ENCODE data around the gene HELZ2.

DNA sequence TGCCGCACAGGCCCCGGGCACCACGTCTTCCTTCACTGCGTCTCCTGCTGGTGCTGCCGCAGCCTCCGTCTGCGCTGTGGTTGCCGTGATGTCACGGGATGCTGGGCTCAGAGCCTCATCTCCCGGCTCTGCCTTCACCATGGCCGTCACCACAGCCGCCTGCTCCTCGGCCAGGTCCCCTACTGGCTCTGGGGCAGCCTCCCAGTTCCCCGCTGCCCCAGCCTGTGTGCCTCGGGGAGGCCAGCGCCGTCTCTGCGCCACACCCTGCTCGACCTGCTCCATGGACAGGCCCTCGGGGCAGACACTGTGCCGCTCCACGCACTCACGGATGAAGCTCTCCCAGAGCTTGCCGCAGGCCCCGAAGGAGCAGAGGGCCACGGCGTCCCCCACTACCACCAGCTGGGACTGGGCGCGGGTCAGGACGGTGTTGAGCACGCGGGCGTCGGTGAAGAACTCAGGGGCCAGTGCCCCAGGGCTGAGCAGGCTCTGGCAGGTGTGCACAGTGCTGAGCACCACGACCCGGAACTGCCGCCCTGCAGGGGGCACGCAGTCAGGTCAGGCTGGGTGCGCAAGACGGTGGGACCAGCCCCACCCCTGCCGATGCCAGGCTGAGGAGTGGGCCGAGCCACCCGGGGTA, 8.2 kb downstream of the HELZ2 start:
- TF ChIP-seq, protein P1, sequence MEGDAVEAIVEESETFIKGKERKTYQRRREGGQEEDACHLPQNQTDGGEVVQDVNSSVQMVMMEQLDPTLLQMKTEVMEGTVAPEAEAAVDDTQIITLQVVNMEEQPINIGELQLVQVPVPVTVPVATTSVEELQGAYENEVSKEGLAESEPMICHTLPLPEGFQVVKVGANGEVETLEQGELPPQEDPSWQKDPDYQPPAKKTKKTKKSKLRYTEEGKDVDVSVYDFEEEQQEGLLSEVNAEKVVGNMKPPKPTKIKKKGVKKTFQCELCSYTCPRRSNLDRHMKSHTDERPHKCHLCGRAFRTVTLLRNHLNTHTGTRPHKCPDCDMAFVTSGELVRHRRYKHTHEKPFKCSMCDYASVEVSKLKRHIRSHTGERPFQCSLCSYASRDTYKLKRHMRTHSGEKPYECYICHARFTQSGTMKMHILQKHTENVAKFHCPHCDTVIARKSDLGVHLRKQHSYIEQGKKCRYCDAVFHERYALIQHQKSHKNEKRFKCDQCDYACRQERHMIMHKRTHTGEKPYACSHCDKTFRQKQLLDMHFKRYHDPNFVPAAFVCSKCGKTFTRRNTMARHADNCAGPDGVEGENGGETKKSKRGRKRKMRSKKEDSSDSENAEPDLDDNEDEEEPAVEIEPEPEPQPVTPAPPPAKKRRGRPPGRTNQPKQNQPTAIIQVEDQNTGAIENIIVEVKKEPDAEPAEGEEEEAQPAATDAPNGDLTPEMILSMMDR (IDR thresholded peaks at IDR 0.05; ENCODE audit: low read depth, low read length, poor library complexity, severe bottlenecking): no peak
- no peak for TF ChIP-seq EZH2phosphoT487 (IDR thresholded peaks at IDR 0.05; ENCODE audit: borderline replicate concordance, low read length)

Measured in DOHH2 (cell line).